GM19452 (cell line): ENCODE results near the gene TAF11L14.
"Not testable (repeated sequence)": the region's sequence is repeated elsewhere in the genome, so short reads cannot be mapped to it uniquely, and the experiment has no call there.

Source experiments
- ATAC-seq: cut with Tn5 transposase; IDR thresholded peaks from one replicate; pipeline ENCODE4 v1.9.1; 2021; ENCODE audit not compliant: unreplicated experiment

The TAF11L14 gene

GRCh38 chr5:17634160-17634559 is at the start of gene TAF11L14:
Gene TAF11L14, plus strand, starts transcription at chr5:17634460.
- ATAC-seq, result no peak

DNA sequence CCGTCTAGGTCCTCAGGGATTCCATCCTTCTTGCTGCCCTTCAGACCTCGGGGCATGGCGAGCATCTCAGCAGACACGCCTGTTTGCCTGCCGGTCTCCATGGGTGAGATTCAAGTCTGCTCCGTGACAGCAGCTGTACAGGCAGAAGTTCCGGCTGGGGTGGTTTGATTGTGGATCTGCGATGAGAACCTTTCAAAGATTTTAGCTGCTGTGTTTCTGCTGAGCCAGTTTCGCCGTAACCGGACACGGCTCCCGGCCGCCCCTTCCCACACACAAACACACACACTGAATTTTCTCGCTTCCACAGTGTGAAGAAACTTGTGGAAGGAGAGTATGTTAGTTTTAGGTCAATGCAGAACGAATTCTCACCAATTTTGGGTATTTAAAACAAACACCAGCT is 48.6 kb upstream of the TAF11L14 start, which contains the start of gene TAF11L7:
Gene TAF11L7 (minus strand): TSS at position 101 of the 400 bp plus-strand sequence.
- ATAC-seq, result not testable (repeated sequence)

- ATAC-seq, result not testable (repeated sequence)
These were observed 43.4 kb upstream of the TAF11L14 start, which contains the start of gene TAF11L8 for GRCh38 chr5:17590860-17591259. Gene TAF11L8, minus strand, starts transcription at chr5:17590960.

GRCh38 chr5:17594255-17594654 is 40.0 kb upstream of the TAF11L14 start, which contains the start of gene TAF11L9:
Gene TAF11L9, minus strand, starts transcription at chr5:17594394.
- ATAC-seq, result not testable (repeated sequence)

GRCh38 chr5:17597728-17598127 is 36.5 kb upstream of the TAF11L14 start, which contains the start of gene TAF11L10:
Gene TAF11L10, minus strand, starts transcription at chr5:17597828.
- not testable (repeated sequence) for ATAC-seq

GRCh38 chr5:17603880-17604279 is 30.4 kb upstream of the TAF11L14 start, which contains the start of gene TAF11L11:
Gene TAF11L11, plus strand, starts transcription at chr5:17604183.
- ATAC-seq, result not testable (repeated sequence)

DNA sequence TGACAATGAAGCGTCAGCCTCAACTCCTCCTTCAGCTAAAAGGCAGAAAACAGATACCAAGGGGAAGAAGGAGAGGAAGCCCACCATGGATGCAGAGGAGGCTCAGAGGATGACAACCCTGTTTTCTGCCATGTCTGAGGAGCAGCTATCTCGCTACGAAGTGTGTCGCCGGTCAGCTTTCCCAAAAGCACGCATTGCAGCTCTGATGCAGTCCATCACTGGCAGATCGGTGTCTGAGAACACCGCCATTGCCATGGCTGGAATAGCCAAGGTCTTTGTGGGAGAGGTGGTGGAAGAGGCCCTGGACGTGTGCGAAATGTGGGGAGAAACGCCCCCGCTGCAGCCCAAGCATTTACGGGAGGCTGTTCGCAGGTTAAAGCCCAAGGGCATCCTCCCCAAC is 29.3 kb upstream of the TAF11L14 start:
- ATAC-seq, result no peak

GRCh38 chr5:17607461-17607860 is 26.8 kb upstream of the TAF11L14 start:
- not testable (repeated sequence) for ATAC-seq

GRCh38 chr5:17610092-17610491 is 24.2 kb upstream of the TAF11L14 start, which contains the start of gene TAF11L12:
Gene TAF11L12, plus strand, starts transcription at chr5:17610392.
- ATAC-seq, result not testable (repeated sequence)

DNA sequence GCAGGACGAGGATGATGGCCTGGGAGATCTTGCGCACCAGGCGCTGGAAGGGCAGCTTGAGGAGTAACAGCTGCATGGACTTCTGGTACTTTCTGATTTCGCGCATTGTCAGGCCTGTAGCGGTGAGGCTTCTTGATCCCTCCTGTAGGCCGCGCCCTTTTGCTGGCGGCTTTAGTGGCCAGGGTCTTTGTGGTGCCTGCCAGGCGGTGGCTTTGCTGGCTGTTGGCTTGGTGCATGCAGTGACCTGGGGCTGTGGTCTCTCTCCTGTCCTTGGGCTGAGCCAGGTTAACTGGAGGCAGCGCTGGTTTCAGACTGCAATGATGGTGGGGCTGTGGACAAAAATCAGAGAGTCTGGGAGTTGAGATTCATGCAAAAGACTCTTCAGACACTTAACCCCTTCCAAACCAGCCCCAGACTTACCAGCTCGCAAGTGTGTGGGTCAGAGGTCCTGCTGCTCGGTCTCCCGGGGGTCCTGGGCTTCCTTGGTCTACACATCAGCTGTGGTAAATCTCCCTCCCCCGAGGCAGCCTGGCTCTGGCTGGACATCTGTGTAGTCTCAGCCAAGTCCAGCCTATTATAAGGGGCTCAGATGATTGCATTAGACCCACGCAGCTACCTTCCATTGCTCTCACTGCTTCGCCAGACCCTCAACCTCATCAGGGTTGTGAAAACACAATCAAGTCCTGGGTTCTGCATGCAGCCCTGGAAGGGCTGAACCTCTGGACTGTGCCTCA is 19.2 kb upstream of the TAF11L14 start:
- no peak for ATAC-seq

GRCh38 chr5:17619354-17619753 is 14.9 kb upstream of the TAF11L14 start:
- no peak for ATAC-seq

DNA sequence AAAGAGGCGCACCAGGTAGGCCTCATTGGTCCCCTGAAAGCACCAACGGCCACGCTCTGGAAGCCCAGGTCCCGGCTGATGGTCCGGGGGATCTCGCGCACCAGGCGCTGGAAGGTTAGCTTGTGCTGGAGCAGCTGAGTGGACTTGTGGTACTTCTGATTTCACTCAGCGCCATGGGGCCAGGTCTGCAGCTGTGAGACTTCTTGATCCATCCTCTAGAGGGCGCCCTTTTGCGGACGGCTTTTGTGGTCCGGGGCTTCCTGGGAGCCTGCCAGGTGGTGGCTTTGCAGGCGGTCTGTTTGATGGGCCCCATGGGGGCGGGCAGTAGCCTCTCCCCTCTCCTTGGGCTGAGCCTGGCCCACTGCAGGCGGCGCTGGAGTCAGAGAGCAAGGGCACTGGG is 13.6 kb upstream of the TAF11L14 start:
- no peak for ATAC-seq

- ATAC-seq, result no peak
These were observed 8.6 kb upstream of the TAF11L14 start for GRCh38 chr5:17625686-17626085.

- ATAC-seq, result not testable (repeated sequence)
These were observed 2.5 kb upstream of the TAF11L14 start, which contains the start of gene TAF11L13 for GRCh38 chr5:17631788-17632187. Gene TAF11L13, plus strand, starts transcription at chr5:17632088.

DNA sequence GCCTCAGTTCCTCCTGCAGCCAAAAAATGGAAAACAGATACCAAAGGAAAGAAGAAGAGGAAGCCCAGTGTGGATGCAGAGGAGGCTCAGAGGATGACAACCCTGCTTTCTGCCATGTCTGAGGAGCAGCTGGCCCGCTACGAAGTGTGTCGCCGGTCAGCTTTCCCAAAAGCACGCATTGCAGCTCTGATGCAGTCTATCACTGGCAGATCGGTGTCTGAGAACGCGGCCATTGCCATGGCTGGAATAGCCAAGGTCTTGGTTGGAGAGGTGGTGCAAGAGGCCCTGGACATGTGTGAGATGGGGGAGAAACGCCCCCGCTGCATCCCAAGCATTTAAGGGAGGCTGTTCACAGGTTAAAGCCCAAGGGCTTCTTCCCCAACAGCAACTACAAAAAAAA is 15.0 kb downstream of the TAF11L14 start:
- not testable (repeated sequence) for ATAC-seq

- ATAC-seq, result not testable (repeated sequence)
These were observed 21.0 kb downstream of the TAF11L14 start for GRCh38 chr5:17655201-17655759.

GRCh38 chr5:17655921-17656320 is 21.7 kb downstream of the TAF11L14 start:
- no peak for ATAC-seq

GRCh38 chr5:17663182-17663581 is 28.9 kb downstream of the TAF11L14 start:
- ATAC-seq, result no peak

- ATAC-seq, result no peak
These were observed 31.6 kb downstream of the TAF11L14 start for GRCh38 chr5:17665836-17666235.

- no peak for ATAC-seq
These were observed 32.5 kb downstream of the TAF11L14 start for GRCh38 chr5:17666726-17667235.

- no peak for ATAC-seq
These were observed 36.1 kb downstream of the TAF11L14 start for GRCh38 chr5:17670353-17670752.
